ENCODE results near the gene ZFHX3. TPM values are rescaled to one million over a fixed set of nuclear protein-coding genes. Genes with fewer than 3 reads are reported as not detected.
A peak's percentile ranks its signal among the peaks of the same experiment; 100 is the strongest.

ZFHX3 gene
- total RNA-seq, 1 experiment from 2014 or later, result 3.0 TPM

GRCh38 chr16:72764015-72764654, 283.8 kb downstream of the ZFHX3 start:
- DNase-seq (ENCODE audit: low read depth), result no peak

DNA sequence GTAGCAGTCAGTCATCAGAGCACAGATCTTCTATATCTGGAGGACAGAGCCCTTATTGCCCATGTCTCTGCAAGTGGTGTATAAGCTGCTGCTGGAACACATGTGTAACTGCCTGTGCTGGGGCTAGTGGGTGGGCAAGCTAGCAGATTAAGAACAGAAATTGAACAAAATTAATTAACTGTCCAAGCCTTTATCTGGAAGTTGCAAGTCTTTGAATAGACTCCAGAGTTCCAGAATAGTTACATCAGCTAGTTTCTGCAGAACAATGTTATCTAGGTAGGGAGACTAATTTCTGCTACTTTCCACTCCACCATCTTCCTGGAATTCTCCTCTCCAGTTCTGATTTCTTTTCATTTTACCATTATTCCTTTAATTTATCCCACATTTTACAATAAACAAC, 287.3 kb downstream of the ZFHX3 start:
- DNase-seq (ENCODE audit: low read depth), result no peak

GRCh38 chr16:72753881-72754280, 294.0 kb downstream of the ZFHX3 start:
- no peak for DNase-seq (ENCODE audit: low read depth)

DNA sequence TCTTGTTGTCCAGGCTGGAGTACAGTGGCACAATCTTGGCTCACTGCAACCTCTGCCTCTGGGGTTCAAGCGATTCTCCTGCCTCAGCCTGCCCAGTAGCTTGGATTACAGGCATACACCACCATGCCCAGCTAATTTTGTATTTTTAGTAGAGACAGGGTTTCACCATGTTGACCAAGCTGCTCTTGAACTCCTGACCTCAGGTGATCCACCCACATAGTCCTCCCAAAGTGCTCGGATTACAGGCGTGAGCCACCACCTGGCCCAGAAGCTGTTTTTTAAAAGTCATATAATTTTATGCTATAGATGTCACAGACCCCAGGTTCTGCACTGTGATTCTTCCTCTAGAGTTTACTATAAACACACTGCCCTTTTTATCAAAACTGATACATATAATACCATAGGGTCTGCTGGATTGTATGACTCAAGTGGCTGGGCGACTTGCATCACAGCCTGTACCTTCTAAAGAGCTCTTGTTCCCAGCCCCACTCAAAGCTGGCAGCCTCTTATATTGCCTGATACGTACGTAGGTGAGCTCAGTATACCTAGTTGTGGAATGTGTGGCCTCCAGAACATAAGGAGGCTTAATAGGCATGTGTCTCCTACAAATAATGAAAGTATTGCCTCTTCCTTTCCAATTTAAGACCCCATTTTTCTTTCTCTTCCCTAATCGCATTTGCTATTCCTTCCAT, 295.8 kb downstream of the ZFHX3 start:
- DNase-seq (ENCODE audit: low read depth), result no peak

GRCh38 chr16:72751076-72751475, 296.9 kb downstream of the ZFHX3 start:
- no peak for DNase-seq (ENCODE audit: low read depth)

GRCh38 chr16:72749091-72749490, 298.8 kb downstream of the ZFHX3 start:
- no peak for DNase-seq (ENCODE audit: low read depth)

- DNase-seq (ENCODE audit: low read depth), result no peak
These were observed 303.7 kb downstream of the ZFHX3 start for GRCh38 chr16:72744076-72744793.

DNA sequence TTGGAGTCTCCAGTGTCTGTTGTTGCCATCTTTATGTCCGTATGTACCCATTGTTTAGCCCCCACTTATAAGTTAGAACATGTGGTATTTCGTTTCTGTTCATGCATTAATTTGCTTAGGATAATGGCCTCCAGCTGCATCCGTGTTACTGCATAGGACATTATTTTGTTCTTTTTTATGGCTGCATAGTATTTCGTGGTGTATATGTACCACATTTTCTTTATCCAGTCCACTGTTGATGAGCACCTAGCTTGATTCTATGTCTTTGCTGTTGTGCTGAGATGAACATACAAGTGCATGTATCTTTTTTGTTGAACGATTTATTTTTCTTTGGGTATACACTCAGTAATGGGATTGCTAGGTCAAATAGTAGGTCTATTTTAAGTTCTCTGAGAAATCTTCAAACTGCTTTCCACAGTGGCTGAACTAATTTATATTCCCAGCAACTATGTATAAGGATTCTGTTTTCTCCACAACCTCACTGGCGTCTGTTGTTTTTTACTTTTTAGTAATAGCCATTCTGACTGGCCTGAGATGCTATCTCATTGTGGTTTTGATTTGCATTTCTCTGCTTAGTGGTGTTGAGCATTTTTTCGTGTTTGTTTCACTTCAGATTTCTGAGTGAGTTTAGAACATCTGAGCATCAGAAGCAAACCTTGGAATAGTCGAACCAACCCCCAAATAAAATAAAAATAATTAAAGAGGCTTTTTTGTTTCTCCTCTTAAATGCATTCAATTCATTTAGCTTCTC, 304.7 kb downstream of the ZFHX3 start:
- no peak for DNase-seq (ENCODE audit: low read depth)

DNA sequence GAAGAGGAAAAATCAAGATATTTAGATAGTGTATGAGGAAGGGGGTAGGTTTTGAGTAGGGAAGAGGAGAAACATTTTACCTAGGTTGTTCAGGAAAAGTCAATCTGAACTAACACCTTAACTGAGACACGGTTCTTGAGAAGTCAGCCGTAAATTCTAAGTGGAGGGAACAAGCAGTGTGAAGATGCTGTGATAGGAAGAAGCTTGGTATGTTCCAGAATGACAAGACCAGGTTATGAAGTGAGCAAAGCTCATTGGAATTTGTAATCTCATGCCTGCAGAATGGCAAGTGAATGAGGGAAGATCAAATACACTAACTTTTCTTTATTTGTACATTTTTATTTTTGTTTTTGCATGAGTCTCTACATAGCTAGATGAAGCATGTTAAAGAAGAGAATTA, 307.6 kb downstream of the ZFHX3 start:
- DNase-seq (ENCODE audit: low read depth), result peak; percentile 2

DNA sequence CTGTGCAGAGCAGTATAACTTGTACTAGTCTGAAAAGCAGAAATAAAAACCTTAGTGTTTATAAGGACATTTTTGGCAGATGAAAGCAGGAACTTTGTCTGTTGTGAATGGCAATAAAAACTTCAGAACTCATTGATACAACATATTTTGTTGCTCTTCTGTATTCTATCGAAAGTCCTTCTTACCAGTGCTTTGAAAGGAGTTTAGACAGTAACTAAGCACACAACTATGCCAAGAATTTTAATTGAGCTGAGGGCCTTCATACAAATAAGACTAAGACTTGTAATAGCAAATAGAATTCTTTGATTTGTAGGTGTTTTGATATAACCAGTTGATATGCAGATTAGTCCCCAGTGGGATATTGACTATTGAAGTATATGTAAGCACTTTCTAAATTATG, 308.4 kb downstream of the ZFHX3 start:
- DNase-seq (ENCODE audit: low read depth), result peak; percentile 13

- no peak for DNase-seq (ENCODE audit: low read depth)
These were observed 311.9 kb downstream of the ZFHX3 start for GRCh38 chr16:72736074-72736473.

Small RNA genes lying within 50 kb of the gene (small RNA-seq; reads per million reads assigned to genes)
- not detected for gene AC002044.1
- not detected for gene RNU7-71P

All from HT1080 (cell line).